Astrocyte of the cerebellum (primary cell): ENCODE measurements around the gene FARS2.
A peak's percentile ranks its signal among the peaks of the same experiment; 100 is the strongest.

Source experiments
- DNase-seq: peaks from one replicate; pipeline ENCODE4 v3.0.0-alpha.2; 2011; ENCODE audit warnings: low read depth
- H3K4me3 ChIP-seq: 2 replicates; pipeline ENCODE4 v1.5.1; 2011; ENCODE audit warnings: mild to moderate bottlenecking, low read depth, low read length, moderate library complexity
- CTCF ChIP-seq: IDR thresholded peaks from 2 replicates; pipeline ENCODE4 v1.5.1; 2012; ENCODE audit warnings: low read length, low read depth, moderate library complexity, mild to moderate bottlenecking; ENCODE audit errors: missing control alignments
- in situ Hi-C: cut with HindIII; loops from 2 replicates; pipeline ENCODE4 v1.10.0; 2017; ENCODE audit warnings: low sequenced_read_pairs

Gene FARS2

GRCh38 chr6:5246141-5247097 lies 14.9 kb upstream of the FARS2 start:
- peak; percentile 11 for DNase-seq
- H3K4me3 ChIP-seq, result no peak overlapping the region
- no peak for TF ChIP-seq CTCF
- in situ Hi-C loops, result no loop called here

- DNase-seq, result no peak
- in situ Hi-C loops, result no loop called here
- no peak overlapping the region for H3K4me3 ChIP-seq
- no peak for TF ChIP-seq CTCF
These were observed 14.1 kb upstream of the FARS2 start for GRCh38 chr6:5247201-5247600.

- no peak for DNase-seq
- in situ Hi-C loops, result no loop called here
- no peak for TF ChIP-seq CTCF
- H3K4me3 ChIP-seq, result no peak overlapping the region
These were observed 12.8 kb upstream of the FARS2 start for GRCh38 chr6:5248302-5249098.

- in situ Hi-C loops, result no loop called here
- DNase-seq, result no peak
- no peak overlapping the region for H3K4me3 ChIP-seq
- no peak for TF ChIP-seq CTCF
These were observed 11.7 kb upstream of the FARS2 start for GRCh38 chr6:5249451-5250122.

- no peak for TF ChIP-seq CTCF
- in situ Hi-C loops, result no loop called here
- H3K4me3 ChIP-seq, result no peak overlapping the region
- no peak for DNase-seq
These were observed 10.9 kb upstream of the FARS2 start for GRCh38 chr6:5250451-5250850.

- in situ Hi-C loops, result no loop called here
- H3K4me3 ChIP-seq, result no peak overlapping the region
- no peak for DNase-seq
- TF ChIP-seq CTCF, result no peak
These were observed 10.4 kb upstream of the FARS2 start for GRCh38 chr6:5250911-5251310.
